ENCODE measurements around the gene SGCE. TPM values are rescaled to one million over a fixed set of nuclear protein-coding genes. Genes with fewer than 3 reads are reported as not detected.

SGCE gene
- total RNA-seq, 1 donor from 2014 or later: 33.6 TPM

- no peaks in the 10 kb centered on the region for H3K27me3 ChIP-seq (ENCODE audit: control insufficient read depth, insufficient read depth, low read length)
- no peak overlapping the region for H3K4me3 ChIP-seq (ENCODE audit: low read depth, low read length)
- TF ChIP-seq, protein P1, sequence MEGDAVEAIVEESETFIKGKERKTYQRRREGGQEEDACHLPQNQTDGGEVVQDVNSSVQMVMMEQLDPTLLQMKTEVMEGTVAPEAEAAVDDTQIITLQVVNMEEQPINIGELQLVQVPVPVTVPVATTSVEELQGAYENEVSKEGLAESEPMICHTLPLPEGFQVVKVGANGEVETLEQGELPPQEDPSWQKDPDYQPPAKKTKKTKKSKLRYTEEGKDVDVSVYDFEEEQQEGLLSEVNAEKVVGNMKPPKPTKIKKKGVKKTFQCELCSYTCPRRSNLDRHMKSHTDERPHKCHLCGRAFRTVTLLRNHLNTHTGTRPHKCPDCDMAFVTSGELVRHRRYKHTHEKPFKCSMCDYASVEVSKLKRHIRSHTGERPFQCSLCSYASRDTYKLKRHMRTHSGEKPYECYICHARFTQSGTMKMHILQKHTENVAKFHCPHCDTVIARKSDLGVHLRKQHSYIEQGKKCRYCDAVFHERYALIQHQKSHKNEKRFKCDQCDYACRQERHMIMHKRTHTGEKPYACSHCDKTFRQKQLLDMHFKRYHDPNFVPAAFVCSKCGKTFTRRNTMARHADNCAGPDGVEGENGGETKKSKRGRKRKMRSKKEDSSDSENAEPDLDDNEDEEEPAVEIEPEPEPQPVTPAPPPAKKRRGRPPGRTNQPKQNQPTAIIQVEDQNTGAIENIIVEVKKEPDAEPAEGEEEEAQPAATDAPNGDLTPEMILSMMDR (IDR thresholded peaks at IDR 0.05; ENCODE audit: insufficient read depth, low read length, poor library complexity, severe bottlenecking): no peak
- no peak for DNase-seq (ENCODE audit: low read depth)
- no peaks in the 10 kb centered on the region for H3K36me3 ChIP-seq (ENCODE audit: control insufficient read depth, insufficient read depth, low read length)
Observed at GRCh38 chr7:94650147-94651051, 5.5 kb downstream of the SGCE start.

GRCh38 chr7:94649450-94649849 lies 6.5 kb downstream of the SGCE start:
- Histone ChIP-seq H3K36me3 (ENCODE audit: control insufficient read depth, insufficient read depth, low read length) (no peaks in the 10 kb centered on the region), H3K4me3 (ENCODE audit: low read depth, low read length) (no peak overlapping the region), H3K27me3 (ENCODE audit: control insufficient read depth, insufficient read depth, low read length) (no peaks in the 10 kb centered on the region)
- DNase-seq (ENCODE audit: low read depth): no peak
- TF ChIP-seq, protein P1 (IDR thresholded peaks at IDR 0.05; ENCODE audit: insufficient read depth, low read length, poor library complexity, severe bottlenecking): no peak

DNA sequence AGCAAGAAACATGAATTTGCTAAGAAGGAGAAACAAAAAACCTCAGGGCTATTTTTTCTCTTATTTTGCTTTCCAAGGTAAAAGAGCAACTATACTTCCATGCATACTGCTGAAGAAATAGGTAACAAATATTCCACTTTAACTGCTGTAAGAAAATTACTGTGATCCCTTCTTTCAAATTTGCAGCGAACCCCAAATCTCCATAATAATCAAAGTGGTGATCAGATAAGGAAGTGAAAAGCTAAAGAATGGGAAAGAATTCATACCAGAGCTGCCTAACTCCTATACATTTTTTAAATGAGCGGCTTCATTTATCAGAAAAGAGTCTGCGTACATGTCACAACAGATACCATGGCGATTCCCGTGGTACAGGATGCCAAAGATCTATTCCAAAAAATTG lies 7.2 kb downstream of the SGCE start:
- Histone ChIP-seq H3K4me3 (ENCODE audit: low read depth, low read length) (no peak overlapping the region), H3K36me3 (ENCODE audit: control insufficient read depth, insufficient read depth, low read length) (no peaks in the 10 kb centered on the region), H3K27me3 (ENCODE audit: control insufficient read depth, insufficient read depth, low read length) (no peaks in the 10 kb centered on the region)
- no peak for DNase-seq (ENCODE audit: low read depth)
- TF ChIP-seq, protein P1 (IDR thresholded peaks at IDR 0.05; ENCODE audit: insufficient read depth, low read length, poor library complexity, severe bottlenecking): no peak

DNA sequence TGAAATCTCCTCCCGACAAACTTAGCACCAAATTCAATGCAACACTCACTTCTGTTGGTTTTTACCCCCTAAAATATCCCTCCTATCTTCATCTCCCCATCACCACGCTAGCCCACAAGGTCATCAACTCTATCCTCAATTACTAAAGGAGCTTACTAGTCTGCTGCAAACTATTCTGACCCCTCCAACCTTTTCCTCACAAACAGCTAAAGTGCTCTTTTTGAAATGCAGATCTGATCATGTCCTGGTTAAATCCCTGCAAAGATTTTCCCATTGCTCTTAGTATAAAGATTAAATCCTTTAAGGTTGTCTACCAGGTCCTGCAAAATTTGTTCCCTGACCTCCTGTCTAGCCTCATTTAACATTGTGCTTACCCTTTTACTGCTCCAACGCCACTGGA lies 8.6 kb downstream of the SGCE start:
- Histone ChIP-seq H3K27me3 (ENCODE audit: control insufficient read depth, insufficient read depth, low read length) (no peaks in the 10 kb centered on the region), H3K36me3 (ENCODE audit: control insufficient read depth, insufficient read depth, low read length) (no peaks in the 10 kb centered on the region), H3K4me3 (ENCODE audit: low read depth, low read length) (no peak overlapping the region)
- TF ChIP-seq, protein P1 (IDR thresholded peaks at IDR 0.05; ENCODE audit: insufficient read depth, low read length, poor library complexity, severe bottlenecking): no peak
- no peak for DNase-seq (ENCODE audit: low read depth)

DNA sequence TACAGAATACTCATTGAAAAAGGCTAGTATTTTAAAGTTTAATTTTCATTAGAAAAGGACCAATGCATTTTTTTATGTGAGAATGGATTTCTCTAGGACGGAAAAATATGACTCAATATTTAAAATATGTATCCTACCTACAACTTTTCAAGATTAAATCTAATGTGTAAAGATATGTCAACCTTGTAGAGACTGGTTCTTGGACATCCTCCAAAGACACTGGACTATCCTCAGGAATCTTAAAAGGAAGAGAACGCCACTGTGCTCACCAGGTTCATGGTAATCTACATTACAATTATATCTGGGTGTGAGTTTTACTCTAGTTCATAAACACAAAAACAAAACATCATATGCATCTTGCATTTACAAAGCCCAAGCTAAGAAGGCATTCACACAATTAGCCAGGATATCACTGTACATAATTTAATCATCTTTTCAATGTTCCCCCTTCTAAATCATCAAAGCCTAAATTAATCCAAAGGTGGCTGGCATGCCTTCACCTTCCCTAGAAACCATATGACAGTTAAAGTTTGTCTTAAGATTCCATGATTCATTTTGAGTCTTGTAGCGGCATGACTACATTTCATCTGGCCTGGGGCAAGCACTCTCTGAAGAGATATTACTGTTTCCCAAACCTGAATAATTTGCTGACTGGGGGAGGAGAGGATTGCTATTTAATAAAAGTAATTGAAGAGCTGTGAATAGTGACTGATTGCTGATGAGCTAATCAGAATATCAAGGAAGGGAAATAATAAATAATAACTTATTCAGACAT lies 12.0 kb downstream of the SGCE start:
- no peak for DNase-seq (ENCODE audit: low read depth)
- no peaks in the 10 kb centered on the region for H3K36me3 ChIP-seq (ENCODE audit: control insufficient read depth, insufficient read depth, low read length)
- TF ChIP-seq, protein P1 (IDR thresholded peaks at IDR 0.05; ENCODE audit: insufficient read depth, low read length, poor library complexity, severe bottlenecking): no peak
- no peak overlapping the region for H3K4me3 ChIP-seq (ENCODE audit: low read depth, low read length)
- no peaks in the 10 kb centered on the region for H3K27me3 ChIP-seq (ENCODE audit: control insufficient read depth, insufficient read depth, low read length)

All from kidney epithelial cell (primary cell).